PC-9 (cell line): ENCODE data around the gene DACH1.

Experiments
- CTCF ChIP-seq: fragments of 200-600 bp; sonication (generic); conservative IDR thresholded peaks from 2 replicates; pipeline ENCODE4 v1.6.1; 2017; ENCODE audit warnings: mixed run types, antibody characterized with exemption, mild to moderate bottlenecking, moderate library complexity
- EZH2 ChIP-seq: fragments of 200-600 bp; sonication (generic); IDR thresholded peaks from 2 replicates; pipeline ENCODE4 v1.8.0; 2017; ENCODE audit warnings: antibody characterized with exemption, low read depth

DNA sequence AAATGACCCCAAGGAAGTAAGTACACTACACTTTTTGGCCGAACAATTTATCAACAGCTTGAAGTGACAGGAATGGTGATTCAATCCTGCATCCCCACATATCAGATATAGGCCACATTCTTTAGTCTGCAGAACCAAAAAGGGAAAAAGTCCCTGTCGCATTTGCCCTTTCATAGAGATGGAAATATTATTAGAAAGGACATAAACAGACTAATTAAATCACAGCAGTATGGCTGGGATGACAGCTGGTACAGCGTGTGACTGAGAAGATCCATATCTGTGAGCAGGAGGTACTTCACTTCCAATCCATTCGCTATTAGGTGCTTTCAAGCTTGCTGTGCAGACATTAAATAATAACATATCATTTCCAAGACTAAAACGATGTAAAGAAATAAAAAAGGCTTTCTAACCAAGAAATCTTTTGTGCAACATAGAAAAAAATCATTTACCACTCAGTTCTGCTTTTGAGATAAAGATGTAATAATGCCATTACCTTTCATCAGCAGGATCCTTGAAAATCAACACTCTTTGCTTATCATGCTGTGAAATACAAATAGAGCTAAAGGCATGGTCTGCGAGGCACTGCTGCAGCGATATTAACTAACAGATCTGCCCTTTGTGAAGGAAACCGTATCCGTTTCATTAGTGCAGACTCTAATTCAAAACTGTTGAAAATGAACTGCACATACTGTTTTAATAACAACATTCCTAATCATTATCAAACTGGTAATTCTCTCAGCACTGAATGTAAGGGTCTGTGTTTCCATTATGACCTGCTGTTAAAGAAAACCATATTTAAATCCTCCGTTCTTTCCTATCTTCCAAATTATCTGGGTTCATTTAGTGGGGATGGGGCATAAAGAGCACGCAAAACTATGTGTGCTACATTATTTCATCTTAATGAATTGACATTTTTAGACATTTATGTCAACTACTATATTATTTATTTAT, 245.6 kb downstream of the DACH1 start:
- TF ChIP-seq EZH2 (no peak), CTCF (no peak)
